HEK293 (cell line): Measurements from ENCODE around the gene AHRR.

Source experiments
- BCL11A ChIP-seq: fragments of 450-650 bp; formaldehyde crosslinking; IDR thresholded peaks from 2 replicates; pipeline ENCODE4 v1.5.1; 2016; ENCODE audit warnings: low read depth, missing biosample characterization, missing genetic modification characterization
- BCL11B ChIP-seq: fragments of 450-650 bp; formaldehyde crosslinking; IDR thresholded peaks from 2 replicates; pipeline ENCODE4 v1.5.1; 2016; ENCODE audit warnings: low read depth, missing biosample characterization, missing genetic modification characterization
- GLIS1 ChIP-seq: fragments of 450-650 bp; formaldehyde crosslinking; IDR thresholded peaks from 2 replicates; pipeline ENCODE4 v1.5.1; 2016; ENCODE audit warnings: missing biosample characterization, missing genetic modification characterization
- INSM2 ChIP-seq: fragments of 450-650 bp; formaldehyde crosslinking; IDR thresholded peaks from 2 replicates; pipeline ENCODE4 v1.5.1; 2016; ENCODE audit warnings: missing biosample characterization, missing genetic modification characterization
- KLF17 ChIP-seq: fragments of 450-650 bp; formaldehyde crosslinking; IDR thresholded peaks from 2 replicates; pipeline ENCODE4 v1.5.1; 2016; ENCODE audit warnings: missing biosample characterization, missing genetic modification characterization
- PRDM1 ChIP-seq: fragments of 450-650 bp; formaldehyde crosslinking; IDR thresholded peaks from 2 replicates; pipeline ENCODE4; 2016; ENCODE audit warnings: missing biosample characterization, missing genetic modification characterization
- SALL2 ChIP-seq: fragments of 450-650 bp; formaldehyde crosslinking; IDR thresholded peaks from 2 replicates; pipeline ENCODE4 v1.5.0; 2017; ENCODE audit warnings: missing biosample characterization, mild to moderate bottlenecking, missing genetic modification characterization, borderline replicate concordance
- YY1 ChIP-seq: fragments of 450-650 bp; formaldehyde crosslinking; IDR thresholded peaks from 2 replicates; pipeline ENCODE4 v1.5.1; 2018; ENCODE audit warnings: missing biosample characterization, missing genetic modification characterization
- ZBTB17 ChIP-seq: fragments of 450-650 bp; formaldehyde crosslinking; IDR thresholded peaks from 2 replicates; pipeline ENCODE4 v1.5.1; 2016; ENCODE audit warnings: missing biosample characterization, missing genetic modification characterization
- ZBTB7A ChIP-seq: fragments of 450-650 bp; formaldehyde crosslinking; IDR thresholded peaks from 2 replicates; pipeline ENCODE4 v1.5.1; 2016; ENCODE audit warnings: low read depth, missing biosample characterization, missing genetic modification characterization
- ZBTB8A ChIP-seq: fragments of 450-650 bp; formaldehyde crosslinking; IDR thresholded peaks from 2 replicates; pipeline ENCODE4 v1.5.1; 2016; ENCODE audit warnings: missing biosample characterization, missing genetic modification characterization
- ZFP69B ChIP-seq: fragments of 450-650 bp; formaldehyde crosslinking; IDR thresholded peaks from 2 replicates; pipeline ENCODE4 v1.5.1; 2016; ENCODE audit warnings: missing biosample characterization, missing genetic modification characterization
- ZIC2 ChIP-seq: fragments of 450-650 bp; formaldehyde crosslinking; IDR thresholded peaks from 2 replicates; pipeline ENCODE4 v1.5.1; 2016; ENCODE audit warnings: missing biosample characterization, missing genetic modification characterization
- ZNF292 ChIP-seq: fragments of 450-650 bp; formaldehyde crosslinking; IDR thresholded peaks from 2 replicates; pipeline ENCODE4 v1.5.1; 2016; ENCODE audit warnings: low read depth, missing biosample characterization, missing genetic modification characterization, borderline replicate concordance
- ZNF341 ChIP-seq: fragments of 450-650 bp; formaldehyde crosslinking; IDR thresholded peaks from 2 replicates; pipeline ENCODE4; 2016; ENCODE audit warnings: low read depth, missing biosample characterization, missing genetic modification characterization
- ZNF394 ChIP-seq: fragments of 450-650 bp; formaldehyde crosslinking; IDR thresholded peaks from 2 replicates; pipeline ENCODE4 v1.5.1; 2016; ENCODE audit warnings: missing biosample characterization, missing genetic modification characterization, mild to moderate bottlenecking, moderate library complexity, borderline replicate concordance
- ZNF426 ChIP-seq: fragments of 450-650 bp; formaldehyde crosslinking; IDR thresholded peaks from 2 replicates; pipeline ENCODE4 v1.5.1; 2017; ENCODE audit warnings: missing biosample characterization, missing genetic modification characterization, mild to moderate bottlenecking, inconsistent platforms, moderate library complexity
- ZNF501 ChIP-seq: fragments of 450-650 bp; formaldehyde crosslinking; IDR thresholded peaks from 2 replicates; pipeline ENCODE4 v1.5.1; 2016; ENCODE audit warnings: missing biosample characterization, missing genetic modification characterization
- ZNF560 ChIP-seq: fragments of 450-650 bp; formaldehyde crosslinking; IDR thresholded peaks from 2 replicates; pipeline ENCODE4 v1.5.1; 2017; ENCODE audit warnings: missing biosample characterization, missing genetic modification characterization, borderline replicate concordance
- ZNF561 ChIP-seq: fragments of 450-650 bp; IDR thresholded peaks from 2 replicates; pipeline ENCODE4 v1.5.1; 2018; ENCODE audit warnings: missing biosample characterization, missing genetic modification characterization, borderline replicate concordance
- ZNF600 ChIP-seq: fragments of 450-650 bp; formaldehyde crosslinking; IDR thresholded peaks from 2 replicates; pipeline ENCODE4 v1.5.1; 2016; ENCODE audit warnings: missing biosample characterization, missing genetic modification characterization
- ZNF660 ChIP-seq: fragments of 450-650 bp; IDR thresholded peaks from 2 replicates; pipeline ENCODE4 v1.5.1; 2018; ENCODE audit warnings: missing biosample characterization, mild to moderate bottlenecking, missing genetic modification characterization
- ZNF747 ChIP-seq: fragments of 450-650 bp; formaldehyde crosslinking; IDR thresholded peaks from 2 replicates; pipeline ENCODE4 v1.5.1; 2016; ENCODE audit warnings: missing biosample characterization, missing genetic modification characterization
- ZNF791 ChIP-seq: fragments of 450-650 bp; formaldehyde crosslinking; IDR thresholded peaks from 2 replicates; pipeline ENCODE4 v1.5.1; 2016; ENCODE audit warnings: missing biosample characterization, missing genetic modification characterization
- ZSCAN16 ChIP-seq: fragments of 450-650 bp; formaldehyde crosslinking; IDR thresholded peaks from 2 replicates; pipeline ENCODE4 v1.5.1; 2016; ENCODE audit warnings: missing biosample characterization, missing genetic modification characterization
- ZSCAN30 ChIP-seq: fragments of 450-650 bp; IDR thresholded peaks from 2 replicates; pipeline ENCODE4 v1.5.1; 2018; ENCODE audit warnings: missing biosample characterization, mild to moderate bottlenecking, missing genetic modification characterization, moderate library complexity
- ZSCAN4 ChIP-seq: fragments of 450-650 bp; formaldehyde crosslinking; IDR thresholded peaks from 2 replicates; pipeline ENCODE4 v1.5.1; 2017; ENCODE audit warnings: missing biosample characterization, missing genetic modification characterization
- TF ChIP-seq, protein P1 (sequence below): fragments of 450-650 bp; formaldehyde crosslinking; IDR thresholded peaks from 2 replicates; pipeline ENCODE4 v1.5.1; 2016; ENCODE audit warnings: missing biosample characterization, missing genetic modification characterization, borderline replicate concordance
- TF ChIP-seq, protein P2 (sequence below): fragments of 450-650 bp; formaldehyde crosslinking; IDR thresholded peaks from 2 replicates; pipeline ENCODE4 v1.5.1; 2017; ENCODE audit warnings: missing biosample characterization, missing genetic modification characterization

Gene AHRR

GRCh38 chr5:317086-317811, 4.3 kb upstream of the AHRR start (continued):
- TF ChIP-seq GLIS1 (tag by site-specific recombination) (peak; percentile 38; the same call in 1 of the 2 replicates), ZSCAN16 (tag by site-specific recombination) (no peak), ZNF747 (tag by site-specific recombination) (no peak), ZNF561 (tag by site-specific recombination) (peak; percentile 75; the same call in 1 of the 2 replicates), BCL11B (tag by site-specific recombination) (peak; percentile 84), ZNF292 (tag by site-specific recombination) (no peak), ZNF791 (tag by site-specific recombination) (no peak), ZBTB8A (tag by site-specific recombination) (peak; percentile 55), ZNF560 (no peak), ZNF600 (peak; percentile 10; the same call in 1 of the 2 replicates), ZIC2 (tag by site-specific recombination) (peak; percentile 56), ZBTB17 (tag by site-specific recombination) (peak; percentile 38; the same call in 1 of the 2 replicates), ZNF426 (tag by site-specific recombination) (no peak), BCL11A (tag by site-specific recombination) (peak; percentile 89), ZSCAN4 (no peak), ZNF660 (tag by site-specific recombination) (0 out of 2 replicates have a peak, but pooled peaks have one; percentile 38), PRDM1 (tag by site-specific recombination) (no peak), ZNF341 (tag by site-specific recombination) (peak; percentile 56), ZFP69B (0 out of 2 replicates have a peak, but pooled peaks have one; percentile 13), INSM2 (tag by site-specific recombination) (no peak), ZBTB7A (tag by site-specific recombination) (peak; percentile 72; the same call in 1 of the 2 replicates), KLF17 (tag by site-specific recombination) (peak; percentile 53; the same call in 1 of the 2 replicates), ZSCAN30 (peak; percentile 56; the same call in 1 of the 2 replicates), YY1 (tag by site-specific recombination) (no peak), ZNF394 (no peak), SALL2 (tag by site-specific recombination) (no peak), ZNF501 (tag by site-specific recombination) (0 out of 2 replicates have a peak, but pooled peaks have one; percentile 24)
- TF ChIP-seq, protein P1, sequence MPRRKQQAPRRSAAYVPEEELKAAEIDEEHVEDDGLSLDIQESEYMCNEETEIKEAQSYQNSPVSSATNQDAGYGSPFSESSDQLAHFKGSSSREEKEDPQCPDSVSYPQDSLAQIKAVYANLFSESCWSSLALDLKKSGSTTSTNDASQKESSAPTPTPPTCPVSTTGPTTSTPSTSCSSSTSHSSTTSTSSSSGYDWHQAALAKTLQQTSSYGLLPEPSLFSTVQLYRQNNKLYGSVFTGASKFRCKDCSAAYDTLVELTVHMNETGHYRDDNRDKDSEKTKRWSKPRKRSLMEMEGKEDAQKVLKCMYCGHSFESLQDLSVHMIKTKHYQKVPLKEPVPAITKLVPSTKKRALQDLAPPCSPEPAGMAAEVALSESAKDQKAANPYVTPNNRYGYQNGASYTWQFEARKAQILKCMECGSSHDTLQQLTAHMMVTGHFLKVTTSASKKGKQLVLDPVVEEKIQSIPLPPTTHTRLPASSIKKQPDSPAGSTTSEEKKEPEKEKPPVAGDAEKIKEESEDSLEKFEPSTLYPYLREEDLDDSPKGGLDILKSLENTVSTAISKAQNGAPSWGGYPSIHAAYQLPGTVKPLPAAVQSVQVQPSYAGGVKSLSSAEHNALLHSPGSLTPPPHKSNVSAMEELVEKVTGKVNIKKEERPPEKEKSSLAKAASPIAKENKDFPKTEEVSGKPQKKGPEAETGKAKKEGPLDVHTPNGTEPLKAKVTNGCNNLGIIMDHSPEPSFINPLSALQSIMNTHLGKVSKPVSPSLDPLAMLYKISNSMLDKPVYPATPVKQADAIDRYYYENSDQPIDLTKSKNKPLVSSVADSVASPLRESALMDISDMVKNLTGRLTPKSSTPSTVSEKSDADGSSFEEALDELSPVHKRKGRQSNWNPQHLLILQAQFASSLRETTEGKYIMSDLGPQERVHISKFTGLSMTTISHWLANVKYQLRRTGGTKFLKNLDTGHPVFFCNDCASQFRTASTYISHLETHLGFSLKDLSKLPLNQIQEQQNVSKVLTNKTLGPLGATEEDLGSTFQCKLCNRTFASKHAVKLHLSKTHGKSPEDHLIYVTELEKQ, result no peak
- TF ChIP-seq, protein P2, sequence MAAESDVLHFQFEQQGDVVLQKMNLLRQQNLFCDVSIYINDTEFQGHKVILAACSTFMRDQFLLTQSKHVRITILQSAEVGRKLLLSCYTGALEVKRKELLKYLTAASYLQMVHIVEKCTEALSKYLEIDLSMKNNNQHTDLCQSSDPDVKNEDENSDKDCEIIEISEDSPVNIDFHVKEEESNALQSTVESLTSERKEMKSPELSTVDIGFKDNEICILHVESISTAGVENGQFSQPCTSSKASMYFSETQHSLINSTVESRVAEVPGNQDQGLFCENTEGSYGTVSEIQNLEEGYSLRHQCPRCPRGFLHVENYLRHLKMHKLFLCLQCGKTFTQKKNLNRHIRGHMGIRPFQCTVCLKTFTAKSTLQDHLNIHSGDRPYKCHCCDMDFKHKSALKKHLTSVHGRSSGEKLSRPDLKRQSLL (tag by site-specific recombination), result no peak
